HepG2 (cell line): ENCODE data around the gene UNC5C.

Experiments used
- KDM5A ChIP-seq: fragments of 200-600 bp; sonication (generic); IDR thresholded peaks from 2 replicates; pipeline ENCODE4 v1.7.0; 2018; ENCODE audit warnings: antibody characterized with exemption, mild to moderate bottlenecking, low read length, borderline replicate concordance
- POLR2A ChIP-seq, 2 experiments: IDR thresholded peaks; 2 replicates each; pipeline ENCODE4 v1.6.1; 2011; ENCODE audit warnings: low read depth in 2 of 2, low read length in 2 of 2, mild to moderate bottlenecking in 1 of 2, moderate library complexity in 1 of 2; ENCODE audit not compliant: insufficient read depth in 1 of 2
- ZNF562 ChIP-seq: sonication (generic); formaldehyde crosslinking; IDR thresholded peaks from 2 replicates; pipeline ENCODE4 v1.8.0; 2022; ENCODE audit warnings: missing genetic modification reagents, borderline replicate concordance
- TF ChIP-seq, protein P1 (sequence below): sonication (generic); formaldehyde crosslinking; IDR thresholded peaks from 2 replicates; pipeline ENCODE4 v1.5.0; 2020; ENCODE audit warnings: mild to moderate bottlenecking, missing genetic modification reagents, moderate library complexity

- TF ChIP-seq, protein P1, sequence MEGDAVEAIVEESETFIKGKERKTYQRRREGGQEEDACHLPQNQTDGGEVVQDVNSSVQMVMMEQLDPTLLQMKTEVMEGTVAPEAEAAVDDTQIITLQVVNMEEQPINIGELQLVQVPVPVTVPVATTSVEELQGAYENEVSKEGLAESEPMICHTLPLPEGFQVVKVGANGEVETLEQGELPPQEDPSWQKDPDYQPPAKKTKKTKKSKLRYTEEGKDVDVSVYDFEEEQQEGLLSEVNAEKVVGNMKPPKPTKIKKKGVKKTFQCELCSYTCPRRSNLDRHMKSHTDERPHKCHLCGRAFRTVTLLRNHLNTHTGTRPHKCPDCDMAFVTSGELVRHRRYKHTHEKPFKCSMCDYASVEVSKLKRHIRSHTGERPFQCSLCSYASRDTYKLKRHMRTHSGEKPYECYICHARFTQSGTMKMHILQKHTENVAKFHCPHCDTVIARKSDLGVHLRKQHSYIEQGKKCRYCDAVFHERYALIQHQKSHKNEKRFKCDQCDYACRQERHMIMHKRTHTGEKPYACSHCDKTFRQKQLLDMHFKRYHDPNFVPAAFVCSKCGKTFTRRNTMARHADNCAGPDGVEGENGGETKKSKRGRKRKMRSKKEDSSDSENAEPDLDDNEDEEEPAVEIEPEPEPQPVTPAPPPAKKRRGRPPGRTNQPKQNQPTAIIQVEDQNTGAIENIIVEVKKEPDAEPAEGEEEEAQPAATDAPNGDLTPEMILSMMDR (CRISPR knock-in tag), result no peak
- TF ChIP-seq KDM5A (no peak), ZNF562 (no peak), POLR2A (IDR thresholded peaks at IDR 0.05; ENCODE audit: insufficient read depth in 1 of 2, low read depth in 2 of 2, low read length in 2 of 2) (no peak)
These were observed 72.7 kb downstream of the UNC5C start for GRCh38 chr4:95476121-95476520.
